Trophoblast cell (in vitro differentiated cells and primary cell): Measurements from ENCODE around the gene ARHGAP6. TPM values are rescaled to one million over a fixed set of nuclear protein-coding genes. Genes with fewer than 3 reads are reported as not detected.

Experiments used
- DNase-seq, 2 donors: peaks; one replicate each; pipeline ENCODE4 v3.0.0-alpha.2; 2016
- H2AFZ ChIP-seq: 2 replicates; pipeline ENCODE4 v1.6.1; 2013; ENCODE audit warnings: low read length, moderate library complexity, mild to moderate bottlenecking; ENCODE audit not compliant: insufficient read depth, poor library complexity
- H2AK5ac ChIP-seq: 2 replicates; pipeline ENCODE4 v1.6.1; 2013; ENCODE audit warnings: mild to moderate bottlenecking, low read length
- H2BK120ac ChIP-seq: 2 replicates; pipeline ENCODE4 v1.6.1; 2013; ENCODE audit warnings: low read length, mild to moderate bottlenecking, moderate library complexity; ENCODE audit not compliant: insufficient read depth, poor library complexity
- H2BK12ac ChIP-seq: 2 replicates; pipeline ENCODE4 v1.6.1; 2013; ENCODE audit warnings: mild to moderate bottlenecking, low read length, moderate library complexity
- H2BK5ac ChIP-seq: 2 replicates; pipeline ENCODE4 v1.6.1; 2013; ENCODE audit warnings: low read length, low read depth, moderate library complexity, mild to moderate bottlenecking; ENCODE audit not compliant: poor library complexity
- H3K14ac ChIP-seq: 2 replicates; pipeline ENCODE4 v1.6.1; 2013; ENCODE audit warnings: mild to moderate bottlenecking, low read length
- H3K18ac ChIP-seq: 2 replicates; pipeline ENCODE4 v1.6.1; 2013; ENCODE audit warnings: mild to moderate bottlenecking, low read length
- H3K23ac ChIP-seq: 2 replicates; pipeline ENCODE4 v1.6.1; 2013; ENCODE audit warnings: low read length
- H3K27ac ChIP-seq: 2 replicates; pipeline ENCODE4 v1.5.1; 2013; ENCODE audit warnings: low read depth, mild to moderate bottlenecking, inconsistent platforms, low read length, moderate library complexity
- H3K27me3 ChIP-seq: 2 replicates; pipeline ENCODE4 v1.6.1; 2013; ENCODE audit warnings: inconsistent platforms, mild to moderate bottlenecking, low read length, moderate library complexity; ENCODE audit not compliant: insufficient read depth
- H3K36me3 ChIP-seq, 2 experiments: 1 replicate in 1 of 2; 2 replicates in 1 of 2; pipeline ENCODE4 v1.6.1; 2013; ENCODE audit warnings: low read length in 2 of 2, mild to moderate bottlenecking in 2 of 2, moderate library complexity in 1 of 2; ENCODE audit not compliant: insufficient read depth in 2 of 2, control insufficient read depth in 1 of 2
- H3K4ac ChIP-seq: 2 replicates; pipeline ENCODE4 v1.6.1; 2013; ENCODE audit warnings: low read depth, mild to moderate bottlenecking, low read length, moderate library complexity
- H3K4me1 ChIP-seq, 2 experiments: 1 replicate in 1 of 2; 2 replicates in 1 of 2; pipeline ENCODE4 v1.6.1; 2013; ENCODE audit warnings: low read length in 2 of 2, mild to moderate bottlenecking in 2 of 2, moderate library complexity in 1 of 2; ENCODE audit not compliant: insufficient read depth in 2 of 2, control insufficient read depth in 1 of 2
- H3K4me2 ChIP-seq: 2 replicates; pipeline ENCODE4 v1.6.1; 2013; ENCODE audit warnings: inconsistent platforms, mild to moderate bottlenecking, low read length, moderate library complexity
- H3K4me3 ChIP-seq: 2 replicates; pipeline ENCODE4 v1.5.1; 2013; ENCODE audit warnings: mild to moderate bottlenecking, low read depth, low read length, inconsistent platforms
- H3K79me1 ChIP-seq: one replicate; pipeline ENCODE4 v1.6.1; 2013; ENCODE audit warnings: low read length
- H3K79me2 ChIP-seq: 2 replicates; pipeline ENCODE4 v1.6.1; 2013; ENCODE audit warnings: low read length, mild to moderate bottlenecking; ENCODE audit not compliant: control insufficient read depth, insufficient read depth, poor library complexity
- H3K9ac ChIP-seq: 2 replicates; pipeline ENCODE4 v1.6.1; 2013; ENCODE audit warnings: mild to moderate bottlenecking, low read length
- H3K9me3 ChIP-seq: 2 replicates; pipeline ENCODE4 v1.6.1; 2013; ENCODE audit warnings: low read depth, mild to moderate bottlenecking, control low read depth, inconsistent platforms, low read length; ENCODE audit not compliant: insufficient read depth
- H4K12ac ChIP-seq: 2 replicates; pipeline ENCODE4 v1.6.1; 2013; ENCODE audit warnings: low read depth, mild to moderate bottlenecking, low read length, moderate library complexity
- H4K8ac ChIP-seq: 2 replicates; pipeline ENCODE4 v1.6.1; 2013; ENCODE audit warnings: low read depth, mild to moderate bottlenecking, low read length, moderate library complexity
- H4K91ac ChIP-seq: one replicate; pipeline ENCODE4 v1.6.1; 2013; ENCODE audit warnings: low read depth, mild to moderate bottlenecking, low read length, moderate library complexity
- WGBS: extraction: QIAGEN DNeasy Blood & Tissue Kit; methylation state at CpG from one replicate; pipeline ENCODE4 v1.1.7; 2013; ENCODE audit warnings: missing lambda C conversion rate; ENCODE audit not compliant: insufficient read length, insufficient coverage; ENCODE audit errors: extremely low coverage; 5-methylcytosine and 5-hydroxymethylcytosine counted together
- polyA plus RNA-seq: library from polyadenylated mRNA; stranded (reverse); fragments of 200-250 nt; gene quantifications from 2 replicates; pipeline ENCODE4 v1.2.3, GENCODE V29; 2013

ARHGAP6 gene
- polyA plus RNA-seq = 0.96 and 1.0 TPM in 2 replicates

- H3K9ac ChIP-seq = peak within 1 kb of the TSS; percentile 53
- WGBS = no CpG with 5 or more reads among the region's 74 CpGs
- H3K27me3 ChIP-seq = peaks cover 7% of the 10 kb centered on the region
- no peaks in the 10 kb centered on the region for H3K36me3 ChIP-seq
- no peak within 1 kb of the TSS for H4K91ac ChIP-seq
- no peak within 1 kb of the TSS for H2AK5ac ChIP-seq
- no peak within 1 kb of the TSS for H3K14ac ChIP-seq
- peak within 1 kb of the TSS; percentile 6 for H2AFZ ChIP-seq
- H3K4me1 ChIP-seq = peaks cover 3 to 10% of the 10 kb centered on the region in 2 experiments
- no peak within 1 kb of the TSS for H3K18ac ChIP-seq
- H3K9me3 ChIP-seq = no peaks in the 10 kb centered on the region
- peak within 1 kb of the TSS; percentile 43 for H4K12ac ChIP-seq
- no peaks in the 10 kb centered on the region for H3K79me2 ChIP-seq
- peak; percentile 27 to 52 for DNase-seq
- H3K27ac ChIP-seq = peak within 1 kb of the TSS; percentile 44
- no peak within 1 kb of the TSS for H4K8ac ChIP-seq
- no peak within 1 kb of the TSS for H2BK5ac ChIP-seq
- H2BK12ac ChIP-seq = no peak within 1 kb of the TSS
- no peak within 1 kb of the TSS for H2BK120ac ChIP-seq
- no peak within 1 kb of the TSS for H3K4ac ChIP-seq
- H3K79me1 ChIP-seq = no peaks in the 10 kb centered on the region
- peak within 1 kb of the TSS; percentile 73 for H3K4me3 ChIP-seq
- H3K4me2 ChIP-seq = peak within 1 kb of the TSS; percentile 98
- H3K23ac ChIP-seq = no peak within 1 kb of the TSS
Observed at GRCh38 chrX:11665168-11666111, at the start of gene ARHGAP6. TSS of gene ARHGAP6 (minus strand) at chrX:11665920. CDS start at chrX:11664828, 1,092 bp downstream.

GRCh38 chrX:11704725-11705495 lies 39.2 kb upstream of the ARHGAP6 start:
- no peak overlapping the region for H3K4ac ChIP-seq
- H2AK5ac ChIP-seq = no peak overlapping the region
- no peak overlapping the region for H4K8ac ChIP-seq
- H3K14ac ChIP-seq = no peak overlapping the region
- no peak overlapping the region for H4K91ac ChIP-seq
- H3K4me3 ChIP-seq = no peak overlapping the region
- no peak overlapping the region for H3K23ac ChIP-seq
- H2BK5ac ChIP-seq = no peak overlapping the region
- no peak overlapping the region for H3K9ac ChIP-seq
- no peak overlapping the region for H3K4me2 ChIP-seq
- H3K36me3 ChIP-seq = no peaks in the 10 kb centered on the region
- H3K79me1 ChIP-seq = no peaks in the 10 kb centered on the region
- no peak overlapping the region for H3K18ac ChIP-seq
- DNase-seq = peak in 1 of 2 donors; percentile 1
- no peaks in the 10 kb centered on the region for H3K79me2 ChIP-seq
- H2BK12ac ChIP-seq = no peak overlapping the region
- no CpG with 5 or more reads among the region's 12 CpGs for WGBS
- H2AFZ ChIP-seq = no peak overlapping the region
- no peaks in the 10 kb centered on the region for H3K27me3 ChIP-seq
- H4K12ac ChIP-seq = no peak overlapping the region
- H3K27ac ChIP-seq = no peak overlapping the region
- H3K9me3 ChIP-seq = no peaks in the 10 kb centered on the region
- peaks cover 5% of the 10 kb centered on the region in 2 experiments for H3K4me1 ChIP-seq
- H2BK120ac ChIP-seq = no peak overlapping the region

- Histone ChIP-seq H2BK5ac (no peak overlapping the region), H3K4ac (no peak overlapping the region), H4K91ac (no peak overlapping the region), H4K8ac (no peak overlapping the region), H4K12ac (no peak overlapping the region), H2AFZ (no peak overlapping the region), H3K14ac (no peak overlapping the region), H3K79me2 (no peaks in the 10 kb centered on the region), H3K4me1 (peaks cover 5% of the 10 kb centered on the region in 2 experiments), H3K9ac (no peak overlapping the region), H2BK12ac (no peak overlapping the region), H3K36me3 (no peaks in the 10 kb centered on the region), H2BK120ac (no peak overlapping the region), H3K27me3 (no peaks in the 10 kb centered on the region), H3K23ac (no peak overlapping the region), H3K4me3 (no peak overlapping the region), H2AK5ac (no peak overlapping the region), H3K4me2 (no peak overlapping the region), H3K18ac (no peak overlapping the region), H3K9me3 (no peaks in the 10 kb centered on the region), H3K27ac (no peak overlapping the region), H3K79me1 (no peaks in the 10 kb centered on the region)
- no peak for DNase-seq
- no CpG with 5 or more reads among the region's 10 CpGs for WGBS
Observed at GRCh38 chrX:11703855-11704254, 38.1 kb upstream of the ARHGAP6 start.

GRCh38 chrX:11702965-11703631 lies 37.4 kb upstream of the ARHGAP6 start:
- no CpG with 5 or more reads among the region's 6 CpGs for WGBS
- Histone ChIP-seq H2AK5ac (no peak overlapping the region), H3K18ac (no peak overlapping the region), H3K79me1 (no peaks in the 10 kb centered on the region), H4K12ac (no peak overlapping the region), H2AFZ (no peak overlapping the region), H3K27me3 (no peaks in the 10 kb centered on the region), H3K4me2 (no peak overlapping the region), H3K14ac (no peak overlapping the region), H3K4ac (no peak overlapping the region), H2BK120ac (no peak overlapping the region), H2BK5ac (no peak overlapping the region), H3K9me3 (no peaks in the 10 kb centered on the region), H4K8ac (no peak overlapping the region), H3K23ac (no peak overlapping the region), H4K91ac (no peak overlapping the region), H3K4me3 (no peak overlapping the region), H3K27ac (no peak overlapping the region), H3K79me2 (no peaks in the 10 kb centered on the region), H2BK12ac (no peak overlapping the region), H3K4me1 (peaks cover 5% of the 10 kb centered on the region in 2 experiments), H3K36me3 (no peaks in the 10 kb centered on the region), H3K9ac (no peak overlapping the region)
- DNase-seq = no peak
